ENCODE measurements around the gene STX7. TPM values are rescaled to one million over a fixed set of nuclear protein-coding genes. Genes with fewer than 3 reads are reported as not detected.

STX7 gene
- total and polyA plus RNA-seq, 8 donors = 46.1 to 69.7 (median 58.7) TPM

- Histone ChIP-seq H3K4me1 (peaks cover 0 to 7% of the 10 kb centered on the region in 2 donors), H3K27ac (no peak overlapping the region), H3K36me3 (no peaks in the 10 kb centered on the region), H3K27me3 (no peaks in the 10 kb centered on the region), H3K4me3 (no peak overlapping the region), H3K9me3 (no peaks in the 10 kb centered on the region)
- DNase-seq = peak in 3 of 4 donors; percentile 35 to 75 (median 61)
- peak; percentile 84 for ATAC-seq
- TF ChIP-seq CTCF (IDR thresholded peaks at IDR 0.05) = peak; percentile 74 to 91
- intact Hi-C loops (cut with DNase I) = no loop called here
These were observed 17.5 kb upstream of the STX7 start for GRCh38 chr6:132530293-132530974.

GRCh38 chr6:132527791-132528190 is 14.9 kb upstream of the STX7 start:
- H3K27me3 ChIP-seq = no peaks in the 10 kb centered on the region
- no peak for ATAC-seq
- no peak overlapping the region for H3K27ac ChIP-seq
- TF ChIP-seq CTCF (IDR thresholded peaks at IDR 0.05) = no peak
- no peaks in the 10 kb centered on the region for H3K36me3 ChIP-seq
- H3K9me3 ChIP-seq = no peaks in the 10 kb centered on the region
- DNase-seq = no peak
- H3K4me3 ChIP-seq = no peak overlapping the region
- intact Hi-C loops (cut with DNase I) = no loop called here
- peaks cover 0 to 7% of the 10 kb centered on the region in 2 donors for H3K4me1 ChIP-seq

- TF ChIP-seq CTCF (IDR thresholded peaks at IDR 0.05) = no peak
- H3K9me3 ChIP-seq = no peaks in the 10 kb centered on the region
- intact Hi-C loops (cut with DNase I) = no loop called here
- DNase-seq (no peak), ATAC-seq (no peak)
- H3K27ac ChIP-seq = no peak overlapping the region
- no peak overlapping the region for H3K4me3 ChIP-seq
- H3K4me1 ChIP-seq = peaks cover 0 to 7% of the 10 kb centered on the region in 2 donors
- H3K36me3 ChIP-seq = no peaks in the 10 kb centered on the region
- H3K27me3 ChIP-seq = no peaks in the 10 kb centered on the region
These were observed 13.5 kb upstream of the STX7 start for GRCh38 chr6:132526461-132526860.

- Histone ChIP-seq H3K36me3 (no peaks in the 10 kb centered on the region), H3K9me3 (no peaks in the 10 kb centered on the region), H3K4me1 (peaks cover 0 to 7% of the 10 kb centered on the region in 2 donors), H3K4me3 (no peak overlapping the region), H3K27me3 (no peaks in the 10 kb centered on the region), H3K27ac (no peak overlapping the region)
- no peak for DNase-seq
- ATAC-seq = no peak
- TF ChIP-seq CTCF (IDR thresholded peaks at IDR 0.05) = no peak
- intact Hi-C loops (cut with DNase I) = no loop called here
These were observed 12.9 kb upstream of the STX7 start for GRCh38 chr6:132525866-132526265.

- DNase-seq = no peak
- intact Hi-C loops (cut with DNase I) = no loop called here
- H3K4me3 ChIP-seq = no peak overlapping the region
- TF ChIP-seq CTCF (IDR thresholded peaks at IDR 0.05) = no peak
- H3K27ac ChIP-seq = no peak overlapping the region
- no peaks in the 10 kb centered on the region for H3K27me3 ChIP-seq
- no peaks in the 10 kb centered on the region for H3K36me3 ChIP-seq
- no peaks in the 10 kb centered on the region for H3K9me3 ChIP-seq
- no peaks in the 10 kb centered on the region for H3K4me1 ChIP-seq
- no peak for ATAC-seq
These were observed 11.7 kb upstream of the STX7 start for GRCh38 chr6:132524646-132525045.

Data from left lung (tissue), 10 donors.